ENCODE results near the gene TUBA1C.

The TUBA1C gene

DNA sequence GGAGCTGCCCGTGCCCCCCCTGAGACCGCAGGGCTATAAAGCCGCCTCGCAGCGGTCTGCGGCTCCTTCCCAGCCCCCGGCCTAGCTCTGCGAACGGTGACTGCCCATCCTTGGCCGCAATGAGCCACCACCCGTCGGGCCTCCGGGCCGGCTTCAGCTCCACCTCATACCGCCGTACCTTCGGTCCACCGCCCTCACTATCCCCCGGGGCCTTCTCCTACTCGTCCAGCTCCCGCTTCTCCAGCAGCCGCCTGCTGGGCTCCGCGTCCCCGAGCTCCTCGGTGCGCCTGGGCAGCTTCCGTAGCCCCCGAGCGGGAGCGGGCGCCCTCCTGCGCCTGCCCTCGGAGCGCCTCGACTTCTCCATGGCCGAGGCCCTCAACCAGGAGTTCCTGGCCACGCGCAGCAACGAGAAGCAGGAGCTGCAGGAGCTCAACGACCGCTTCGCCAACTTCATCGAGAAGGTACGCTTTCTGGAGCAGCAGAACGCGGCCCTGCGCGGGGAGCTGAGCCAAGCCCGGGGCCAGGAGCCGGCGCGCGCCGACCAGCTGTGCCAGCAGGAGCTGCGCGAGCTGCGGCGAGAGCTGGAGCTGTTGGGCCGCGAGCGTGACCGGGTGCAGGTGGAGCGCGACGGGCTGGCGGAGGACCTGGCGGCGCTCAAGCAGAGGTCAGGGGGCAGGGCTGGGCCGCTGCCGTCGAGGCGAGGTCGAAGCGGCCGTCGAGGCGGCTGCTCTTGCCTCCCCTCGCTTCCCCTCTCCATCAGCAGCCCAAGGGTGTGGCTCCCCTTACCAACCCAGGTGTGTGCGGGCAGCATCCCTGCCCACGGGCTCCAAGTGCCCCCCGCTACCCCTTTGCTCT, 30.4 kb downstream of the TUBA1C start, which contains the start of gene PRPH:
TSS of gene PRPH (plus strand) at position 66 of the 855 bp plus-strand sequence. CDS start at position 120, 54 bp downstream.
- 9% methylated on average over 66 of the region's 82 CpGs for WGBS
- Histone ChIP-seq H2BK12ac (ENCODE audit: low read length in 2 of 2) (no peak within 1 kb of the TSS), H2BK5ac (ENCODE audit: low read depth, low read length, poor library complexity, severe bottlenecking) (no peak within 1 kb of the TSS), H3K27me3 (ENCODE audit: control insufficient read depth in 1 of 2, insufficient read depth in 1 of 2, low read length in 2 of 2) (peaks cover 57 to 67% of the 10 kb centered on the region in 2 experiments), H3K4me3 (ENCODE audit: insufficient read depth in 1 of 2, low read depth in 1 of 2, low read length in 2 of 2) (no peak within 1 kb of the TSS), H3K79me1 (replicated peaks; ENCODE audit: low read length, poor library complexity, severe bottlenecking) (no peaks in the 10 kb centered on the region), H3K23ac (ENCODE audit: low read length in 2 of 2) (peak within 1 kb of the TSS in 1 of 2 experiments; percentile 16), H2BK15ac (ENCODE audit: low read depth, poor library complexity, severe bottlenecking) (no peak within 1 kb of the TSS), H3K9ac (ENCODE audit: low read length) (no peak within 1 kb of the TSS), H3K36me3 (ENCODE audit: control insufficient read depth in 1 of 2, insufficient read depth in 2 of 2, low read depth in 1 of 2, low read length in 2 of 2) (no peaks in the 10 kb centered on the region), H3K4me2 (ENCODE audit: low read length, poor library complexity, severe bottlenecking) (peak within 1 kb of the TSS; percentile 41), H2AK5ac (ENCODE audit: low read length, severe bottlenecking) (no peak within 1 kb of the TSS), H3K9me3 (ENCODE audit: control insufficient read depth, low read length) (no peaks in the 10 kb centered on the region), H4K91ac (ENCODE audit: low read length) (peak within 1 kb of the TSS; percentile 22), H2BK120ac (ENCODE audit: low read depth, low read length) (no peak within 1 kb of the TSS), H3K14ac (ENCODE audit: low read length in 2 of 2) (peak within 1 kb of the TSS in 1 of 2 experiments; percentile 81), H3K4ac (ENCODE audit: low read depth in 1 of 2, low read length in 2 of 2) (peak within 1 kb of the TSS in 1 of 2 experiments; percentile 20), H3K27ac (ENCODE audit: low read length, poor library complexity, severe bottlenecking) (no peak within 1 kb of the TSS), H3K18ac (ENCODE audit: low read depth in 1 of 2, low read length in 2 of 2) (no peak within 1 kb of the TSS), H4K8ac (ENCODE audit: low read length) (peak within 1 kb of the TSS; percentile 38), H3K4me1 (ENCODE audit: control insufficient read depth, insufficient read depth, low read depth, low read length) (peaks cover 20% of the 10 kb centered on the region), H2AFZ (ENCODE audit: low read depth, low read length) (peak within 1 kb of the TSS; percentile 5)
- no peak for DNase-seq

DNA sequence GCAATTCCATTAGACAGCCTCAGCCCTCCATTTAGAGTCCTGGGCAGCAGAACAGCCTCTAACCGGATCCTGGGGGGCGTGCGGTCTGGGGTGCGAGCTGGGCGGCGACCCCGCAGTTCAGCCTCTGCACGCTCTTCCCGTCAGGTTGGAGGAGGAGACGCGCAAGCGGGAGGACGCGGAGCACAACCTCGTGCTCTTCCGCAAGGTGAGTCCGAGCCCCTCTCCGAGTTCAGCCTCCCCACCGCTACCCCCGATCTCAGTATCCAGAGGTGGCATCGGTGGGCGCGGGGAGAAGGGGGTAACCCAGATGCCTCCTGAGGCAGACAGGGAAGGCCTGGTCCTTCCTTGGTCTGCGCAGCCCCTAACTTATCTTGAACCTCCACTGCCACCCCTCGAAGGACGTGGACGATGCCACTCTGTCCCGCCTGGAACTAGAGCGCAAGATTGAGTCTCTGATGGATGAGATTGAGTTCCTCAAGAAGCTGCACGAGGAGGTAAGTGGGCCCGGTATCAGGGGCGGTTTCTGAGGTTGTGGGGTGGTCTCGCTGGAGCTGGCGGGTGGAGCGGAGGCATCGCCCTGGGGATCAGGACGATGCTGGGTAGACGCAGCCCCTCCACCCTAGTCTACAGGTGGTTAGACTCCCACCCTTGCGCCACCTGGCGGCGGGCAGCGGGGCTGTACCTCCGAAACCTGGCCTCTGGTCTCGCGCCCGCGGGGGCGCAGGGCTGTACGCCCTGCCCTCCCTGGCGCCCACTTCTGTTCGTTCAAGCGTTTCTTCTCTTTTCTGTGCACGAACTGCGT, 31.4 kb downstream of the TUBA1C start:
- H2BK120ac ChIP-seq (ENCODE audit: low read depth, low read length) = no peak overlapping the region
- no peaks in the 10 kb centered on the region for H3K79me1 ChIP-seq (replicated peaks; ENCODE audit: low read length, poor library complexity, severe bottlenecking)
- H4K91ac ChIP-seq (ENCODE audit: low read length) = no peak overlapping the region
- no peak overlapping the region for H4K8ac ChIP-seq (ENCODE audit: low read length)
- WGBS = 32% methylated on average over 48 of the region's 54 CpGs
- H3K27me3 ChIP-seq (ENCODE audit: control insufficient read depth in 1 of 2, insufficient read depth in 1 of 2, low read length in 2 of 2) = peaks cover 62 to 67% of the 10 kb centered on the region in 2 experiments
- H3K27ac ChIP-seq (ENCODE audit: low read length, poor library complexity, severe bottlenecking) = no peak overlapping the region
- no peak overlapping the region for H3K18ac ChIP-seq (ENCODE audit: low read depth in 1 of 2, low read length in 2 of 2)
- no peaks in the 10 kb centered on the region for H3K9me3 ChIP-seq (ENCODE audit: control insufficient read depth, low read length)
- peak overlapping the region in 1 of 2 experiments; percentile 19 for H3K14ac ChIP-seq (ENCODE audit: low read length in 2 of 2)
- no peak overlapping the region for H2AFZ ChIP-seq (ENCODE audit: low read depth, low read length)
- no peak overlapping the region for H2BK5ac ChIP-seq (ENCODE audit: low read depth, low read length, poor library complexity, severe bottlenecking)
- H2BK12ac ChIP-seq (ENCODE audit: low read length in 2 of 2) = no peak overlapping the region
- no peak overlapping the region for H2BK15ac ChIP-seq (ENCODE audit: low read depth, poor library complexity, severe bottlenecking)
- H3K9ac ChIP-seq (ENCODE audit: low read length) = no peak overlapping the region
- no peak for DNase-seq
- peaks cover 20% of the 10 kb centered on the region for H3K4me1 ChIP-seq (ENCODE audit: control insufficient read depth, insufficient read depth, low read depth, low read length)
- peak overlapping the region in 1 of 2 experiments; percentile 37 for H3K4me3 ChIP-seq (ENCODE audit: insufficient read depth in 1 of 2, low read depth in 1 of 2, low read length in 2 of 2)
- no peak overlapping the region for H2AK5ac ChIP-seq (ENCODE audit: low read length, severe bottlenecking)
- H3K36me3 ChIP-seq (ENCODE audit: control insufficient read depth in 1 of 2, insufficient read depth in 2 of 2, low read depth in 1 of 2, low read length in 2 of 2) = no peaks in the 10 kb centered on the region
- H3K4me2 ChIP-seq (ENCODE audit: low read length, poor library complexity, severe bottlenecking) = no peak overlapping the region
- H3K23ac ChIP-seq (ENCODE audit: low read length in 2 of 2) = peak overlapping the region in 1 of 2 experiments; percentile 16
- H3K4ac ChIP-seq (ENCODE audit: low read depth in 1 of 2, low read length in 2 of 2) = no peak overlapping the region

DNA sequence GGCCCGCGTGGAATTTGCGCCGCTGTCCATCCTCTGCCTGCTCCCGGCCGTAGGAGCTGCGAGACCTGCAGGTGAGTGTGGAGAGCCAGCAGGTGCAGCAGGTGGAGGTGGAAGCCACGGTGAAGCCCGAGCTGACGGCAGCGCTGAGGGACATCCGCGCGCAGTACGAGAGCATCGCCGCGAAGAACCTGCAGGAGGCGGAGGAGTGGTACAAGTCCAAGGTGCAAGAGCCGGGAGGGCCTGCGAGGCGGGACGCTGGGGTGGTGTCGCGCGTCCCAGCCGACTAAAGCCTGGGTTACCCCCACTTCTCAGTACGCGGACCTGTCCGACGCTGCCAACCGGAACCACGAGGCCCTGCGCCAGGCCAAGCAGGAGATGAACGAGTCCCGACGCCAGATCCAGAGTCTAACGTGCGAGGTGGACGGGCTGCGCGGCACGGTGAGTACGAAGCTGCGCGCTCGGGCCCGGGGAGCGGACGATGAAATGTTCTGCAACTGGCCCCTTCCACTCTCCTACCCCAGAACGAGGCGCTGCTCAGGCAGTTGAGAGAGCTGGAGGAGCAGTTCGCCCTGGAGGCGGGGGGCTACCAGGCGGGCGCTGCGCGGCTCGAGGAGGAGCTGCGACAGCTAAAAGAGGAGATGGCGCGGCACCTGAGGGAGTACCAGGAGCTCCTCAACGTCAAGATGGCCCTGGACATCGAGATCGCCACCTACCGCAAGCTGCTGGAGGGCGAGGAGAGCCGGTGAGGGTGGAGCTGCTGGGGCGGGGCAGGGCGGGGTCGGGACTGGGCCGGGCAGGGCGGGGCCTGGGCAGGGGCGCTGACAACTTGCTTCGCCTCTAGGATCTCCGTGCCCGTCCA, 32.2 kb downstream of the TUBA1C start:
- H3K27me3 ChIP-seq (ENCODE audit: control insufficient read depth in 1 of 2, insufficient read depth in 1 of 2, low read length in 2 of 2) = peaks cover 66 to 68% of the 10 kb centered on the region in 2 experiments
- H4K8ac ChIP-seq (ENCODE audit: low read length) = peak overlapping the region; percentile 22
- H4K91ac ChIP-seq (ENCODE audit: low read length) = no peak overlapping the region
- H3K27ac ChIP-seq (ENCODE audit: low read length, poor library complexity, severe bottlenecking) = no peak overlapping the region
- peak overlapping the region in 1 of 2 experiments; percentile 44 for H3K14ac ChIP-seq (ENCODE audit: low read length in 2 of 2)
- no peak overlapping the region for H3K4me2 ChIP-seq (ENCODE audit: low read length, poor library complexity, severe bottlenecking)
- H2AFZ ChIP-seq (ENCODE audit: low read depth, low read length) = no peak overlapping the region
- H3K9me3 ChIP-seq (ENCODE audit: control insufficient read depth, low read length) = no peaks in the 10 kb centered on the region
- 9% methylated on average over 66 of the region's 77 CpGs for WGBS
- no peak overlapping the region for H2BK120ac ChIP-seq (ENCODE audit: low read depth, low read length)
- no peak overlapping the region for H2AK5ac ChIP-seq (ENCODE audit: low read length, severe bottlenecking)
- peak overlapping the region in 1 of 2 experiments; percentile 37 for H3K4me3 ChIP-seq (ENCODE audit: insufficient read depth in 1 of 2, low read depth in 1 of 2, low read length in 2 of 2)
- no peak overlapping the region for H2BK15ac ChIP-seq (ENCODE audit: low read depth, poor library complexity, severe bottlenecking)
- no peaks in the 10 kb centered on the region for H3K36me3 ChIP-seq (ENCODE audit: control insufficient read depth in 1 of 2, insufficient read depth in 2 of 2, low read depth in 1 of 2, low read length in 2 of 2)
- no peak overlapping the region for H3K4ac ChIP-seq (ENCODE audit: low read depth in 1 of 2, low read length in 2 of 2)
- no peaks in the 10 kb centered on the region for H3K79me1 ChIP-seq (replicated peaks; ENCODE audit: low read length, poor library complexity, severe bottlenecking)
- H3K23ac ChIP-seq (ENCODE audit: low read length in 2 of 2) = peak overlapping the region in 1 of 2 experiments; percentile 16
- peaks cover 20% of the 10 kb centered on the region for H3K4me1 ChIP-seq (ENCODE audit: control insufficient read depth, insufficient read depth, low read depth, low read length)
- H2BK5ac ChIP-seq (ENCODE audit: low read depth, low read length, poor library complexity, severe bottlenecking) = no peak overlapping the region
- H3K9ac ChIP-seq (ENCODE audit: low read length) = no peak overlapping the region
- no peak overlapping the region for H3K18ac ChIP-seq (ENCODE audit: low read depth in 1 of 2, low read length in 2 of 2)
- H2BK12ac ChIP-seq (ENCODE audit: low read length in 2 of 2) = no peak overlapping the region
- DNase-seq = no peak
